Measurements from ENCODE around the gene FAAP100.

DNA sequence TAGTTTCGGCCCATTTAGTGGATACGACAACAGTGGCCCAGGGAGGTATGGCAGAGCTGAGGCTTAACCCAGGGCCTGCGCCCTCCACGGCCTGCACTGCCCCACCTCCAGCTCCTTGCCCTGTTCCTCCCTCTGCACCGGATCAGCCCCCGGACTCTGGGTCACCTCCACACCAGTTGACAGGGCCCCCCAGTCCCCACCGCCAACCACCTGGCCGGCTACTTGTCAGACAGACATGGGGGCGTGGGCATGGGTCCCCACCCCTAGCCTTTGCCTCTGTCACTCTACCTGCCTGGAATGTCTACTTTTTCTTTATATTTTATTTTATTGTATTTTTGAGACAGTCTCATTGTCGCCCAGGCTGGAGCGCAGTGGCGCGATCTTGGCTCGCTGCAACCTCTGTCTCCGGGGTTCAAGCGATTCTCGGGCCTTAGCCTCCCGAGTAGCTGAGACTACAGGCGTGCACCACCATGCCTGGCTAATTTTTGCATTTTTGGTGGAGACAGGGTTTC lies 36.6 kb downstream of the FAAP100 start:
- TF ChIP-seq POLR2AphosphoS5 (IDR thresholded peaks at IDR 0.05; ENCODE audit: insufficient read depth in 1 of 2, low read depth in 1 of 2) = no peak
- TF ChIP-seq, protein P1, sequence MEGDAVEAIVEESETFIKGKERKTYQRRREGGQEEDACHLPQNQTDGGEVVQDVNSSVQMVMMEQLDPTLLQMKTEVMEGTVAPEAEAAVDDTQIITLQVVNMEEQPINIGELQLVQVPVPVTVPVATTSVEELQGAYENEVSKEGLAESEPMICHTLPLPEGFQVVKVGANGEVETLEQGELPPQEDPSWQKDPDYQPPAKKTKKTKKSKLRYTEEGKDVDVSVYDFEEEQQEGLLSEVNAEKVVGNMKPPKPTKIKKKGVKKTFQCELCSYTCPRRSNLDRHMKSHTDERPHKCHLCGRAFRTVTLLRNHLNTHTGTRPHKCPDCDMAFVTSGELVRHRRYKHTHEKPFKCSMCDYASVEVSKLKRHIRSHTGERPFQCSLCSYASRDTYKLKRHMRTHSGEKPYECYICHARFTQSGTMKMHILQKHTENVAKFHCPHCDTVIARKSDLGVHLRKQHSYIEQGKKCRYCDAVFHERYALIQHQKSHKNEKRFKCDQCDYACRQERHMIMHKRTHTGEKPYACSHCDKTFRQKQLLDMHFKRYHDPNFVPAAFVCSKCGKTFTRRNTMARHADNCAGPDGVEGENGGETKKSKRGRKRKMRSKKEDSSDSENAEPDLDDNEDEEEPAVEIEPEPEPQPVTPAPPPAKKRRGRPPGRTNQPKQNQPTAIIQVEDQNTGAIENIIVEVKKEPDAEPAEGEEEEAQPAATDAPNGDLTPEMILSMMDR (IDR thresholded peaks at IDR 0.05) = no peak

Data from vagina (tissue), 2 donors.